Pons (tissue), 1 donor: Measurements from ENCODE around the gene HSD17B2.
"Not testable (repeated sequence)": the region's sequence is repeated elsewhere in the genome, so short reads cannot be mapped to it uniquely, and the experiment has no call there.

Experiments
- DNase-seq: peaks from one replicate; pipeline ENCODE4 v3.0.0-alpha.2; 2016; ENCODE audit warnings: low spot score

Gene HSD17B2

DNA sequence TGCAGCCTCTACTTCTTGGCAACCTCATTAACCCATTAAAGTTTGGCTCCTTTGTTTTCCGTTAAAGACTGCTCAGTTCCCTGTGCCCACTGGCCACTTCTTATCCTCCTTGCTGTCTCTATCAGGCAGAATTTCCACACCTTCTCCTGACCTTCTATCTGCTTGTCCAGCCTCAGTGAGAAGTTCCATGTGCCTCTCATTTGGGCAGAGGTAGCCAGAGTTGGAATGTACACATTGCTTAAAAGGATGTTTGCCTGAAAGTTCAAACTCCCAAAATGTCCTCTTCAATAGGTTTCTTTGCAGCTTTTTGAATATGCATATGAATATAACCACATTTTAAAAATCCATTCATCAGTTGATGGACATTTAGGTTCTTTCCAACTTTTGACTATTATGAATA lies 47.0 kb downstream of the HSD17B2 start:
- no peak for DNase-seq

GRCh38 chr16:82082543-82083244 lies 47.6 kb downstream of the HSD17B2 start:
- no peak for DNase-seq

- no peak for DNase-seq
Observed at GRCh38 chr16:82083710-82084353, 48.8 kb downstream of the HSD17B2 start.

- no peak for DNase-seq
Observed at GRCh38 chr16:82085011-82085779, 50.1 kb downstream of the HSD17B2 start.

DNA sequence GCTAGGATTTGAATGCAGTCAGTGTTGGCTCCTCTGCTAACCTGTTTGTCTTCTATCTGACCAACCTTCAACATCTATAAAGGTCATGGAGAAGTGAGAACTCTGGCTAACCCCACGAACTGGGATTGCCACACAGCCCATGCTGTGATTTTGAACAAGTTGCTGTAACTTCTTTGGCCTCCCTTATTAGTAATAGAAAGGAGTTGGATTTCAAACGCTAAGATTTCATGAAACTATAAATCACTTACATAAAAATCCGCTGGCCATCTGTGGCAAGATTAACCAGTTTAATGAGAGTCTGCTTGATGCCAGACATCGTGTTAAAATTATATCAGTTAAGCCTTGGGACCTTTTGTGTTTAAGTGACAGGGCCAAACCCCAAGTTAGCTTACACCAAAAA lies 53.4 kb downstream of the HSD17B2 start:
- DNase-seq: no peak

GRCh38 chr16:82091241-82091640 lies 56.2 kb downstream of the HSD17B2 start:
- no peak for DNase-seq

DNA sequence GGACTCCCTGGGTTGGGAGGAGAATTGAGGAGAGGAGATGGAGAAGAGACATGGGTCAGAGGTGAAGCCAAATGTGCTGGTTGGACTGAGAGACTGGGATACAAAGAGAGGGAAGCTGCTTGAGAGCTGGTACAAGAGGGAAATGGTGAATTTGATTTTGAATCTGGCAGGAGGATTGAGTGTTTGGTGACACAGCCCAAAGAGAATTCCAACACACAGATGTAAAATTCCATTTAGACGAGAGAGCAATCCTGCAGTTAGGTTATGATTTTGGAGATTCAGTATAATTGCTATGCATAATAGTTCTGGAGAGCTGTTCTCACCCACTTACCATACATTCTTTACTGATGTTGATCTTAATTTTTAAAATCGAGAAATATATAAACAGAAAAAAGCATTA lies 57.7 kb downstream of the HSD17B2 start:
- DNase-seq: no peak

DNA sequence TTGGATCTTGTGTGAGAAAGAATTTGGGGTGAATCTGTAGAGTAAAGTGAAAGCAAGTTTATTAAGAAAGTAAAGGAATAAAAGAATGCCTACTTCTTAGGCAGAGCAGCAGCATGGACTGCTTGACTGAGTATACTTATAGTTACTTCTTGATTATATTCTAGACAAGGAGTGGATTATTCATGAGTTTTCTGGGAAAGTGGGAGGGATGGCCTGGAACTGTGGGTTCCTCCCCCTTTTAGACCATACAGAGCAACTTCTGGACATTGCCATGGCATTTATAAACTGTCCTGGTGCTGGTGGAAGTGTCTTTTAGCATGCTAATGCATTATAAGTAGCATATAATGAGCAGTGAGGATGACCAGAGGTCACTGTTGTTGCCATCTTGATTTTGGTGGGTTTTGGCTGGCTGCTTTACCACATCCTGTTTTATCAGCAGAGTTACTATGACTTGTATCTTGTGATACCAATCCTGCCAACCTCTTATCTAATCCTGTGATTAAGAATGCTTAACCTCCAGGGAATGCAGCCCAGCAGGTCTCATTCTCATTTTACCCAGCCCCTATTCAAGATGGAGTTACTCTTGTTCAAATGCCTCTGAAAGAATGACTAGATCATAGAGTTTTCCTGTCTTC lies 58.7 kb downstream of the HSD17B2 start:
- no peak for DNase-seq

- DNase-seq: no peak
Observed at GRCh38 chr16:82094942-82095540, 60.0 kb downstream of the HSD17B2 start.

DNA sequence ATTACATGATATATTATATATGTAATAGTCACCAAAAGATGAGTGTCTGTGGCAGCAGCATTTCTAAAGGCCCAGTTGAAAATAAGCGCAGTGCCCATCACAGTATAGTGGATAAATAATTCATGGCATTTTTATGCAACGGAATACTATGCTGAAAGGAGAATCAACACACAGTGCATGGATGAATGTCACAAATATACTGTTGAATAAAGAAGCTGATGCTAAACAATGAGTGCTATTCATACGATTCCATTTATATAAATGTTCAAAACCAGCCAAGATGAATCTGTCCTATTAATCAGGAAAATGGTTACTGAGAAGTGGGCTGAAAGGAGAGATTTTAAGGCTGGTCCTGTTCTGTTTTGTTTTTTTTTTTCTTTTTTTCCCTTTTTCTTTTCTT lies 61.6 kb downstream of the HSD17B2 start:
- no peak for DNase-seq

- no peak for DNase-seq
Observed at GRCh38 chr16:82105107-82105506, 70.1 kb downstream of the HSD17B2 start.

DNA sequence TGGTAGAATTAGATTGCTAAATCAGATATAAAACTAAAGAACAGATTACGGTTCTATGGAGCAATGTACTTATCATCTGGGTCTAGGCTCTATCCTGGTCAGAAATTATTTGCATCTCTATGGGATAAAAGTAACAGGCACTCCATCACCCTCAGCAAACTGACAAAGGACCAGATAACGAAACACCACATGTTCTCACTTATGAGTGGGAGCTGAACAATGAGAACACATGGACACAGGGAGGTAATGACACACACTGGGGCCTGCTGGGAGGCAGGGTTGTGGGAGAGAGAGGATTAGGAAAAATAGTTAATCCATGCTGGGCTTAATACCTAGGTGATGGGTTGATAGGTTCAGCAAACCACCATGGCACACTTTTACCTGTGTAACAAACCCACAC lies 73.0 kb downstream of the HSD17B2 start:
- DNase-seq: no peak

DNA sequence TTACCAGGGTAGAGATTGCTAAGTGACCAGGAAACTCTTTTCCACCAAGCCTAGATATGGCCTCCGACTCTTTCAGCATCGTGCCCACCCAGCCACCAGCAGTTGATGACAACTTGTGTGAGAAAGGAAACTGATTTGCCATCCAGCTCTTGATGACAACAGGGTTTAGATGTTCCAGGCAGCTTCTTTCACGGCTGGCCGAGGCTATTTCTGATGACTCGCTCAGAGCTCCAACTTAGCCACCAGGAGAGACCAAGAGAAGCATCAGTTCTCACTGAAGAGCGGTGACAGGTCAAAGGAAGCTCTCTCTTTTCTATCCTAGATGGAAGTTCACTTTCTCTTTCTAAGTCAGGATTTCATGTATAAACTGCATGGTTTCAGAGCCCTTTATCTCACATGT lies 73.7 kb downstream of the HSD17B2 start:
- DNase-seq: no peak

GRCh38 chr16:82109266-82109665 lies 74.2 kb downstream of the HSD17B2 start:
- not testable (repeated sequence) for DNase-seq

DNA sequence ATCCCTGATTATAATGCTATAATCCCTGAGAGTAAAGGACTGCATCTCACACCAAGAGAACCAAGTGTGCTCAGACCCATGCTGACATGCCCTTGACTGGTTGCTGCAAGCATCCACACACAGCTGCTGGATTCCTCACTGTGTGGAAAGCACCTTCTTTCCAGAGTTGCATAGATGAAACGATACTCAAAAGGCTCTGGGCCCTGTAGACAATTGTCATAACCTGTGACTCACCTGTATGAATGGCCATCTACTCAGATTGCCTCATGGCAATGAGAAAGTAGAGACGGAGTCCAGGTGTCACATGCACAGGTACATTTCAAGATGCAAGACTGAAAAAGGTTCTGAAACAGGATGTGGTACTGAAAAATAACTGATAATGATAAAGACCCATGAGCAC lies 76.9 kb downstream of the HSD17B2 start:
- no peak for DNase-seq

DNA sequence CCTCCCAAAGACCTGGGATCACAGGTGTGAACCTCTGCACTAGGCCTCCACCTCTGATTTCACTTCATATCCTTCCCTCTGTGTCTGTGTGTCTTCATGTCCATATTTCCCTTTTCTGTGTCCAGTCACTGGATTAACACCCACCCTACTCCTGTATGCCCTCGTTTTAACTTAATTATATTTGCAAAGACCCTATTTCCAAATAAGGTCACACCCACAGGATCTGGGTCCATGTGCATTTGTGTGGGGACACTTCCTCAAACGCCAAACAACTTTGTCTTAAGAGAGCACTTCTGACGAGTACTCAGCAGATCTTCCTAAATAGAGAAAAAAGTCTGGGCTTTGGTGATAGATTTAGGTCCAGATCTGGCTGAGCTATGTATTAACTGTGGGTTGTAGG lies 78.7 kb downstream of the HSD17B2 start:
- DNase-seq: no peak

- no peak for DNase-seq
Observed at GRCh38 chr16:82116535-82116934, 81.5 kb downstream of the HSD17B2 start.

DNA sequence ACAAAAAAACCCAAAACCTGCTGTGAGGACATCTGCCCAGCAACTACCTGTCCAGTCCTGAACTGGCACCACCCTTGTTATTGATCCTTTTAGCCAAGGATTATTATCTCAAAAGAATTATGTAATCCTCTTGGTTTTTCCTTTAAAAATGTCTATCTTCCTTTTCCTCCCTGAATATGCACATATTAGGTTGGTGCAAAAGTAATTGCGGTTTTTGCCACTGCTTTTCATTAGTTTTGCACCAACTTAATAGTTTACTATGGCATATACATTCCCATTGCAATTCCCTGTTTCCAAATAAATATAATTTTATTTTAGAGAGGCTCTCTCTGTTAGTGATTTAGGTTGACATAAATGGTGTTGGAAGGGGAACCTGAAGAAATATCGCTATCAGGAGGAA lies 83.7 kb downstream of the HSD17B2 start:
- no peak for DNase-seq

GRCh38 chr16:82119405-82119804 lies 84.4 kb downstream of the HSD17B2 start:
- no peak for DNase-seq

GRCh38 chr16:82124651-82125050 lies 89.6 kb downstream of the HSD17B2 start:
- no peak for DNase-seq

DNA sequence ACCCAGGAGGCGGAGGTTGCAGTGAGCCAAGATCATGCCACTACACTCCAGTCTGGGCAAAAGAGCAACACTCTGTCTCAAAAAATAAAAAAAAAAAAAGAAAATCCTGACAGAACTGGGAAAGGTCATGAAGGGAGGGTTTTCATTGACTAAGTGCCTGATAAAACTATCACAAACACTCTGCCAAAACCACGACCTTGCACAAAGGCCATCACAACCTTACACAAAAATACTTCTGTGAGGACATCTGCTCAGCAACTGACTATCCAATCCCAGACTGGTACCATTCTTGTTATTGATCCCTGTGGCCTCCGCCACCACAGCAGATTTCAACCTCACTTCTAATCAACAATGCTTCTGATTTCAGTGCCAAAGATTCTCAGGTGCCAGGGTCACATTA lies 94.8 kb downstream of the HSD17B2 start:
- DNase-seq: no peak

DNA sequence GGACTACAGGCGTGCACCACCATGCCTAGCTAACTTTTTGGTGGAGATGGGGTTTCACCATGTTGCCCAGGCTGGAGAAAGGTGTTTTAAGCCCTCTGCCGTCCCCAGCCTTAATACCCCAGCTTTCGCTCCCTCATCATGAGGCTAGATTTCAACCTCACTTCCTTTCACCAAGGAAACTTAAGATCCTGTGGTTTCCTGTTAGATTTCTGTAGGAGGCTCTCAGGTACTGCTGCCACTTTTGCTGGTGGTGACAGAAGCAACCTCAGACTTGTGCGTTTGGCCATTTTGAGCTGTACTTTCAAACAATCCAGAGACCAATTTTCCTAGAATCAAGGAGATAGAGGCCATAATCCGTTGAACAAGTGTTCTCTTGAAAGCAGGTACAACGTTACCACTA lies 98.7 kb downstream of the HSD17B2 start:
- DNase-seq: no peak
